HG02759 (cell line): ENCODE data around the gene ACACB.

Experiments
- ATAC-seq: cut with Tn5 transposase; IDR thresholded peaks from one replicate; pipeline ENCODE4 v1.9.1; 2021; ENCODE audit warnings: mild to moderate bottlenecking, moderate library complexity; ENCODE audit not compliant: unreplicated experiment

ACACB gene

GRCh38 chr12:109109746-109110350 is 6.5 kb upstream of the ACACB start:
- no peak for ATAC-seq

DNA sequence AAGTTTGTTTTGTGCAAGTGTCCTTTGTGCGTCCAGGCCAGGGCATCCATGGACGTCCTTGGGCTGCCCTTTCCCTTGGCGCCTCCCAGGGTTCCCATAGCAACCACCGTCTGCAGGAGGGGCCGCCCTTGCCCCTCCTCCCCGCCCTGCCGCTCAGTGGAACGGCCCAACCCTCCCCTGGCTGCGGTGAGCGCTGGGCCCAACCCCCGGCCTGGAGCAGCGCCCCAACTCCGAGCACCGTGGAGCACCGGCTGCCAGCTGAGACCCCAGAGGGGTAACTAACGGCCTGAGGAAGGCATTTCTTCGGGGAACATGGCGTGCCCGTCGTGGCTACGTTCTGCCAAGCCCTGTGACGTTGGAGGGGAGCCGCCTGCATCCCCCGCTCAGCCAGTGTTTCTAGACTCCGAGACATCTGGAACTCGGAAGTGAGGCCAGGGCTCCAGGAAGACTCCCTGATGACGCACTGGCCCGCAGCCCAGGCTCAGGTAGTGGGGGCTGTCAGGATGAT is 5.3 kb upstream of the ACACB start:
- peak; percentile 70 for ATAC-seq

DNA sequence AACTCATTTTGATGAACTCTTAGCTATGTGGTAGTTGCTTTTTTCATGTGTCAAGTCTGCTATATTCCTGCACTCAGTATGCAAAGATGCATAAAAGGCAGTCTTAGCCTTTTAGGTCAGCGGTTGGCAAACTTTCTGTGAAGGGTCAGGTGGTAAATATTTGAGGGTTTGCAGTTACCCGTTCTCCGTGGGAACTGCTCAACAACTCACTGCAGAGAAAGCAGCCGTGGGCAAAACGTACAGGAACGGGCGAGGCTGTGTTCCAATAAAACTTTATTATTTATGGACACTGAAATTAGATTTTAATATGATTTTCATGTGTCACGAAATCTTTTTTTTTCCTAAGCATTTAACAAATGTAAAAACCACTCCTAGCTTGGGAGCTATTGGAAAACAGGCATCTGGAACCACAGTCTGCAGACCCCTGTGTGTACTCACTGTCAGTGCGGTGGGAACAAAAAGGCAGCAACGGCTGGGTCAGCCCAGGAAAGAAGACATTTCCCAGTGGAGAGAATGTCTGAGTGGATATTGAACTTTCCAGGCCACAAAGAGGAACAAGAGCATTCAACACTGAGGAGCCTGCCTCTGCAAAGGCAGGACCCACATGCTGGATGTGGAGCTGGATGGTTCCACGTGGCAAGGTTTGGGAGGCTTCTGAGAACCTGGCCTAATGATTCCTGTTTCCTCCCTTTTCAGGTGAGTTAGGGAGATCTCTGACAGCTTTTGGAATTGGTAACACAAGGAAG is 3.5 kb upstream of the ACACB start:
- ATAC-seq = no peak

- no peak for ATAC-seq
Observed at GRCh38 chr12:109113661-109114321, 2.6 kb upstream of the ACACB start.

DNA sequence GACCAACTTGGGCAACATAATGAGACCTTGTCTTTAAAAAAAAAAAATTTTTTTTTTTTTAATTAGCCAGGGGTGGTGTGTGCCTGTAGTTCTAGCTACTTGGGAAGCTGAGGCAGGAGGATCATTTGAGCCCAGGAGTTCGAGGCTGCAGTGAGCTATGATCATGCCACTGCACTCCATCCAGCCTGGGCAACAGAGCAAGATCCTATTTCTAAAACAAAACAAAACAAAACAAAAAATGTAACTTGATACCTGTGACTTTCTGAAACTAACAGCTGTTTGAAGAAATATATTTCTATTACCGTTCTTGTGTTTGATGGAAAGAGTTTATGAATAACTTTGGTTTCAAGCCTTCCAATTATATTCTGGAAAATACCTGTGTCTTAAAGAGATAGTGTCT is 1.7 kb upstream of the ACACB start:
- ATAC-seq = no peak

DNA sequence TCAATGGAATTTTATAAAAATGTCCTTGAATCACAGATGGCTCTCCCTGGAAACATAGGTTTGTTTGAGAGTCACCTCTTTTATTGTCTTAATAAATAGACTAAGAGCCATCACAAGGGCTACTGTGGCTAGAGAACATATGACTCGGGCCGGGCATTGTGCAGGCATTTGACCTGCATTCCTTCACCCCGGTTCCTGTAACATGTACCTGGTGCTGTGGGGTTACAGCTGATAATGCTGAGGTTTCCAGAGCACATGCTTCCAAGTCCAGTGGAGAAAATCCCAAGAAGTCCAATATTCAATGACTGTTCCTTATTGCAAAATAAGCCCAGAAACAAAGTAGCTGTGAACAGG is 1.0 kb upstream of the ACACB start:
- ATAC-seq = no peak

DNA sequence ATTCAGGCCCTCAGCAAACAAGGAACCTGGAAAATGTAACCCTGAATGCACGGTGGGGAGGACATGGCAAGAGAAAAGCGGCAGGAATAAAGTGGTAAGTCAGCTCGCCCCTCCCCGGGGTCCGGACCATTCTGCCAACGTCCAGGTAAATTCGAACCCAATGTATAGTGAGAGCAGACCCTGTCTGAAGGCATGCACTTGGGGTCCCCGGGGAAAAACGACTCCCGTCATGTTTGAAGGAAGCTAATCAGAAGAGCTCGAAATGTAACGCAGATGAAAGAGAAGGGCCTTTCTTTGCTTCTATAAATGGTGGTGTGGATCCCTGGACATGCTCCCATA is 193 bp downstream of the ACACB start:
- ATAC-seq = no peak

- ATAC-seq = no peak
Observed at GRCh38 chr12:109120095-109120494, 3.7 kb downstream of the ACACB start.

DNA sequence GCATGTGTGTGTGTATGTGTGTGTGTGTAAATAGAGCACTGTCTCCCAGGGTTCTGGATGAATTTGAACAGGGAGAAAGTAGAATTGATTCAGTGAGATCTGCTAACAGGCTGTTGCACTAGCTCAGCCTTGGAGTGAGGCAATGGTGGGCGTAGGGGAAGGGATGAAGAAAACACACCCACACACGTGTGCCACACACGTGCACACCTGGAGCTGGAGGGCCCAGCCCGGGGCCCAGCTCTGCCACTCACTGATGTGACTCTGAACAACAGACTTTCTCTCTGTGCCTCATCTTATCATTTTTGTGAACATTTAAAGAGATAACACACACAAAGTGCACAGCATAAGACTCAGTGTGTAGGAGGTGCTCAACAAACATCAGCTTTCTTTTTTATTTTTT is 4.2 kb downstream of the ACACB start:
- no peak for ATAC-seq

GRCh38 chr12:109121346-109121880 is 5.0 kb downstream of the ACACB start:
- ATAC-seq = no peak

GRCh38 chr12:109124878-109125648 is 8.7 kb downstream of the ACACB start:
- no peak for ATAC-seq

DNA sequence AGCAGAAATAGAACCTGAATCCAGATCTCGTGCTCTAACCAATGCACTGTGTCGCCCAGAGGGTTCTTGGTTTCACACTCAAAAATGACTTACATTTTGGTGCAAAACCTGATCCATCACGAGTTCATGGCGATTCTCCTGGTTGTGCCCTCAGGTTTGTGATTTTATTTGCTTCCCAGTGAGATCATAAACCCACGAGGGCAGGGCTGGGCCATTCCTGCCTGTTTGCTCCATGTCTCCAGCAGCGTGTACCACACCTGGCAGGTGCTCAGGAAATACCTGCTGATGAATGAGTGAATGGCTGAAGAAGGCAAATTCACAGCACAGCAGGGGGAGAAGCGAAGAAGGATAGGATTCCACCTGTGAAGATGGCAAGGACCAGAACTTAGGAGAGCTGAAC is 9.4 kb downstream of the ACACB start:
- no peak for ATAC-seq

GRCh38 chr12:109126784-109127183 is 10.4 kb downstream of the ACACB start:
- no peak for ATAC-seq

- no peak for ATAC-seq
Observed at GRCh38 chr12:109127533-109128242, 11.3 kb downstream of the ACACB start.

GRCh38 chr12:109130297-109131153 is 14.1 kb downstream of the ACACB start:
- no peak for ATAC-seq

- no peak for ATAC-seq
Observed at GRCh38 chr12:109131154-109132050, 15.0 kb downstream of the ACACB start.

- ATAC-seq = no peak
Observed at GRCh38 chr12:109134186-109134917, 18.0 kb downstream of the ACACB start.

DNA sequence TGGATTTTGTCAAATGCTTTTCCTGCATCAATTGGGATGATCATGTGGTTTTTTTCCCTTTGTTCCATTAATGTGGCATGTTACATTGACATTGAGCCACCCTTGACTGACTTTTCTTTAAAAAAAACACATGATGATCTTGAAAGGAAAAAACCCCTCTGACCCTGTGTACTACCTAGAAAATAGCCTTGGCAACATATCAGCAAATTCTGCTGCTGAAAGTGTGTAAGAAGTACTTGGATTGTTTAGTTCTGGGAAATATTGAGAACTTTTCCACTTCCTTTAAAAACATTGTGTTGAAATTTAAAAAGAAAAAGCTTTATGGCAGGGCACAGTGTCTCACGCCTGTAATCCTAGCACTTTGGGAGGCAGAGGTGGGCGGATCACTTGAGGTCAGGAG is 20.7 kb downstream of the ACACB start:
- ATAC-seq = no peak
